HG03342 (cell line): Measurements from ENCODE around the gene KCNIP1.
"Not testable (repeated sequence)": the region's sequence is repeated elsewhere in the genome, so short reads cannot be mapped to it uniquely, and the experiment has no call there.

Source experiments
- ATAC-seq: cut with Tn5 transposase; IDR thresholded peaks from one replicate; pipeline ENCODE4 v1.9.1; 2021; ENCODE audit warnings: mild to moderate bottlenecking, moderate library complexity; ENCODE audit not compliant: unreplicated experiment

KCNIP1 gene

DNA sequence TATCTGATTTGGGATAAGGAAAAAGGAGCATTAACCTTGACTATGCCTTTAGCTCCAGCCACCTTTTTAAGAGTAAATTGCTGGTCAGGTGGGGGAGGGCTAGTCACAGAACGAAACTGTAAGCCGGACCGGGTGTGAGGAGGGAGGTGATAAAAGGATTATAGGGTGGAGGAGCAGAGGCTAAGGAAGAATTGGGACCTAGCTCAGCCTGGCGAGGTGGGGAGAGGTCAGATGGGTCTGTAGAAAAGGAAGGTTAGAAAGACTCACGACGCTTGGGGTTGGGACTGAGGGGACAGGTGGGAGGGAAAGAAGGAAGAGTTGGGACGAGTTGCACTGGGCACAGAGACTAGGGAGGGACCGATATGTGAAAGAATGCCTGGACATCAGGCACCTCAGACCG is 262.0 kb downstream of the KCNIP1 start:
- not testable (repeated sequence) for ATAC-seq

DNA sequence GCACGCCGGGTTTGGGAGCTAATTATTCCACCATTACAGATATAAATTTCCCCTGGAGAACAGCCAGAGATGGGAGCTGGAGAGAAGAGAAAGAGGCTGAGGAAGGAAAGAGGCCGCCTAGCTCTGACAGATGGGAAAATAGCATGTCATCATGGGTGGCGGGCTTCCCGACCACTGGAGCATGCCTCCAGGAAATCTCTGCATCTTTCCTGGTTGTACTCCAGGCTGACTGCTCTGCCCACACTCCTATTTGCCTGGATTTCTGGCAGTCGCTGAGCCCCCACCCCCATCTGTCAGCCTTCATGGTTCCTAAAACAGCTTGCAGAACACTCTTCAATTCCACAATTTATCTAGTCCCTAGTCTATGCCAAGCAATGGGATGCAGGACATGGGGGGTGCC is 265.4 kb downstream of the KCNIP1 start:
- ATAC-seq, result no peak

DNA sequence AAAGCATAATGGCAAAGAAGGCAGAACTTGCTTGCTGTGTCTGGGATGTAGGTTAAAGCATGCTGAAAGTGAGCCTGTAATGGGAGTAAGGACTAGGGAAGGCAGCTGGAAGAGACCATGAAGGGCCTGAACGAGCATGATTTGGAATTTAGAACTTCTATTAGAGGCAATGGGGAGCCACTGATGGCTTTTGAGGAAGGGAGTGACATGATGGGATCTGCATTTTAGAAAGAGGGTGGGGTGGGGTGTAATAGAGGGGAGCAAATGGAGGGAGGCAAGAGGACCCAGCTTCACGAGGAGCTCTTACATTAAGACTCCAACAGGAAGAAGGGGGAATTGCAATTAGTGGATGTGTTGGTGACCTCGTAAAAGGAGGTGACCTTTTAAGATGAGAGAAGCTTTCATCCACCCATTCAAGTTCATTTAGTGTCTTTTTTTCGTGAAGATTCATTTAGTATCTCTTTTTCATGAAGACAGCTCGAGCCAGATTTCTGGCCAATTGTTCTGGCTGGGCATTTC is 266.1 kb downstream of the KCNIP1 start:
- ATAC-seq, result no peak

DNA sequence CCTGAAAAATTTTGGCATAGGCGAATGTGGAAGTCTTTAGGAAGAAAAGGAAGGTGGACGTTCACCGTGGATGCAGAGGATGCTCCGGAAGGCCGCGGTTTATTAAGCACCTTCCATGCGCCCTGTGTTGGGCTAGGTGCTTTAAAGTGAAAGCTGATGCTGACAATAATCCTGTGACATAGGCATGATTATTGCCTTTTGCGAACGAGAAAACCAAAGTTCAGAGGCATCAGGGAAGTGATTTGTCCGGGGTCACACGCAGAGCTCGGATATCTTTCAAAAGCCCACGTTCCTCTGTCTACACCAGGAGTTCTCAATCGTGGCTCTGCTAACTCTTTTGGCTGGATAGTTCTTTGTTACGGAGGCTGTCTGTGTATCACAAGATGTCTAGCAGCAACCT is 267.7 kb downstream of the KCNIP1 start:
- no peak for ATAC-seq

DNA sequence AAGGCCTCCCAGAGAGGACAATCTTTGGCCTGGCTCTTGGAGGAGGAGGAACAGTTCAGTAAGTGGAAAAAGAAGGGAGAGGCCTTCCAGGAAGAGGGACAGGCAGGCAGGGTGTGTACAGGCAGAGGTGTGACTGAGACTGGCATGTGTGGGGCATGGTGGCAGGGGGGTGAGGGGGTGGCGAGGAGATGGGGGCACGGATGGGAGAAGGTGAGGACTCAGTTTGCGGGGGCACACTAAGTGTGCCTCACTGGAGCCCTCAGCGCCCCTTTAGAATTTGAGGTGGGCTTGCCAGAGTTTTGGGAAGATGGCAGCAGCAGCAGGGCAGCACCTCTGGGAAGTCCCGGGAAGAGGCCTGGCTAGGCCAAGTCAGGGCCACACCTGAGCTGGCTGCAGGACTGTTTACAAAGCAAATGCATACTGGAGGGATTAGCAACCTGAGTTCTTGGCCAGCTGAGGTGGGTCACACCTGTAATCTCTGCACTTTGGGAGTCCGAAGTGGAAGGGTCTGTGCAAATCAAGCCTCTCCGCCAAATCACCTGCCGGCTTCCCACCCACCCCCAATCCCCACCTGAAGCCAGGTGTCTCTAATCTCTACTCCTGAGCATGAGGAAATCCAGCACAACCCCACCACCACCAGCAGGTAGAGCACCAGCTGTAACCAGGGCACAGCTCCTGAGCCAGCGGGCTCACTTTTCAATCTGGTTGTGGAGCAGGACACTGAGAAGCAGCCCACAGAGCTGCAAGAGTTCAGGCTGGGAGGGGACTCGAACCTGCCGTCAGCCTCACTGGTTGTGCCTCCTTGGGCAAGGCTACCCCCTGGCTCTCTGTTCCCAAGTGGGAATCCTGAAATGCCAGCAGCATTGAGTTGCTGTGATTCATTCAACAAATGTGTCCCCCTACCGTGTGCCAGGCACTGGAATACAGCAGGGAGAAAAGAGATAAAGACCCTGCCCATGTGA is 269.5 kb downstream of the KCNIP1 start:
- no peak for ATAC-seq

DNA sequence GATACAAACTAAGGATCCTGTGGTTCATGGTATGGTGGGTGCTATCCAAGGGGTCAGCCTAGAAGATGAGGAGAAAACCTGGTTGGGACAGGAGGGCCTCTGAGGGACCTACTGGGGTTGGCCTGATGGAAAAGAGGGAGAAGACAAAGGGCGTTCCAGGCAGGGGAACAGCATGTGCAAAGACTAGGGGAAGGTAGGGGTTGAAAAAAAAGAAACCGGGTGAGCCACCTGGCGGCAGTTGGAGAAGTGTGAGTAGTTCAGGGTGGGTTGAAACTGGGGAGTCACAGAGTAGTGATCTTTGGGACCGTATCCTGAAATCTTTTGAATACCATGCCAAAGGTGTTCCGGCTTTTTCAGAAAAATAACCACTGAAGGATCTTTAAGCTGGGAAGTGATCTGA is 271.0 kb downstream of the KCNIP1 start:
- no peak for ATAC-seq

DNA sequence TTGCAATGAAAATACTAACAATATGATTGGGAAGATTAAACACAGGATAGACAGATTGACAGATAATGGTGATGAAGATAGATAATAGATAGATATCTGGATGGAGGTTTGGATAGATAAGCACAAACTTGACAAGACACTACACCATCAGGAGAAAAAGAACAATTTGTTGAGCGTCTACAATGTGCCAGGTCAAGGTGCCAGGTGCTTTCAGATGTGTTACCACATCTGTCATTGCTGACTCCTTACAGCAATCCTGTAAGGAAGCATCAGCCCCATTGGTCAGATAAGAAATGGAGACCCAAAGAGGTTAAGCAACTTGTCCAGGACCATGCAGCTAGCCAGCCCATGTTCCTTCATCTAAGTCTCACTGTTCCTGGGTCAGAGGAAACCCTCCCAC is 278.1 kb downstream of the KCNIP1 start:
- no peak for ATAC-seq

DNA sequence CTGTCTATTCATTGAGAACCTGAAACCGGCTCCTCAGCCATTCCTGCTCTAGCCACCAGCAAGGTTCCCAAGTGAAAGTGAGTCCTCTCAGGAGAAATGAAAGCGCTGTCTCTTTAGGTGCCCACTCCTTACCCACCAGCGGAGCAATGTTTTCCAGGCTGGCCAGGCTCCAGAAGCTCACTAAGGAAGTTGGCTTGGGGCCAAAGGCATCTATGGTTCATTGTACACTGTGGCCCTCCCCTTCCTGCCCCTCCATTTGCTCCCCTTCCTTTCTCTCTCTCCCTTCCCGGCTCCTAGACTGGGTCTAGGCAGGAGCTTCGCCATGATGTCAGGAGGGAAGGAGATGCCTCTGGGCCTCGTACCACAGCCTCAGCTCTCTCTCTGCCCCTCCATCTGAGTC is 278.6 kb downstream of the KCNIP1 start:
- ATAC-seq, result no peak

DNA sequence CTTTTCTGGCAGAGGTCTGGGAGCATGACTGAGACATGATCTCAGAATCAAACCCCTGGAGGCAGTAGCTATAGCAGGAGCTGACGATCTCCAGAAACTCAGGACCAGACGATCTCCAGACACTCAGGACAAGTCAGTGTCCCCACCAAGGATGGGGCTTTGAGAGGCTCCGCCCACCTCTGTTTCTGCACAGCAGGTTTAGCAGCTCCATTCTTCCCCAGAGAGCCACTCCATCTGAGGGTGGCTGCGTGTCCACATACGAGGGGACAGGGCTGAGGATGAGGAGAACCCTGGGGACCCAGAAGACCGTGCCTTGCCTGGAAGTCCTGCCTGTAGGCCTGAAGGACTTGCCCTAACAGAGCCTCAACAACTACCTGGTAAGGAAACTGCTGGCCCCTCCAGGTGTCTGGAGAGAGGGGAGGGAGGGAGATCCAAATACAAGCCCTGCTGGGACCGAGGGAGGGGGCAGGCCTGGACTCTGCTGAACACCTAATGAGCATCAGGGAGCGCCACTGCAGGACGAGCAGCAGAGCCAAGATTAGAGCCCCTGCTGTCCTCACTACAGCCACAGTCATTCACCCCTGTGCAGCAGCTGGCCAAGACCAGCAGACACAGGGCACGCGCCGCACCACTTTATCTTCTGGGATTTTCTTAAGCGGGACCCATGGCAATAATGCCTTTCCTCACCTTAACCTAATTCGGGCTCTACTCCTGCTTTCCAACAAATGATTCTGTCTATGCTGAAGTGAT is 279.9 kb downstream of the KCNIP1 start, which contains the start of gene GABRP:
TSS of gene GABRP (plus strand) at position 228 of the 750 bp plus-strand sequence. CDS start 4,891 bp downstream, outside the sequence.
- no peak for ATAC-seq

DNA sequence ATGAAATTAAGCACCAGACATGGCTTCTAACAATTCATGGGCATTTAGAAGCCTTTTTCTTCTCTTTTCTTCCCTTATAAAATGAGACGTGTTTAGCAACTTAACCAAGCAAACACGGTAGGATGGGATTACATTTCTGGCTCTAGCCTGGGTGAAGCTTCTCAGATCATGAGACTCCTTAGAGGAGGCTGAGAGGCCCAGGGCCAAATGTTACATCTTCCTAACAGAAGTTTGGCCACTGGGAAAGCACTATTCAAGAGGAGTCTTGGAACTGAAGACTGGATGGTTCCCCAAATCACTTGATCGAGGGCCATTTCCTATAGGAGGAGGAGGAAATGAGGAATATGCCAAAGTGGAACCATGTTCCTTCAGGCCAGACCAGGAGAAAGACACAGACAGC is 281.6 kb downstream of the KCNIP1 start:
- ATAC-seq, result no peak
